Inflammatory macrophage treated with lipopolysaccharide for 1 hour (primary cell): ENCODE results near the gene ZNF827.

ENCODE experiments used
- DNase-seq, 2 donors: peaks; one replicate each; pipeline ENCODE4 v3.0.0-alpha.2; 2020 to 2022

Gene ZNF827

GRCh38 chr4:145938618-145939440 is at the start of gene ZNF827:
Gene ZNF827, minus strand, starts transcription at chr4:145938823. Its CDS starts 416 bp downstream, at chr4:145938407.
- DNase-seq = peak; percentile 15 to 31

- no peak for DNase-seq
Measured at GRCh38 chr4:145984563-145984962, 45.9 kb upstream of the ZNF827 start.

- DNase-seq = no peak
Measured at GRCh38 chr4:145982791-145983190, 44.2 kb upstream of the ZNF827 start.

- no peak for DNase-seq
Measured at GRCh38 chr4:145979160-145979559, 40.5 kb upstream of the ZNF827 start.

- DNase-seq = no peak
Measured at GRCh38 chr4:145976680-145977079, 38.1 kb upstream of the ZNF827 start.

GRCh38 chr4:145960012-145960411 is 21.4 kb upstream of the ZNF827 start:
- DNase-seq = no peak

GRCh38 chr4:145957302-145957701 is 18.7 kb upstream of the ZNF827 start:
- peak; percentile 49 to 64 for DNase-seq

- DNase-seq = peak in 1 of 2 donors; percentile 51
Measured at GRCh38 chr4:145956288-145956890, 17.8 kb upstream of the ZNF827 start.

- DNase-seq = no peak
Measured at GRCh38 chr4:145954924-145955339, 16.3 kb upstream of the ZNF827 start.

GRCh38 chr4:145951931-145952330 is 13.3 kb upstream of the ZNF827 start:
- no peak for DNase-seq

- DNase-seq = no peak
Measured at GRCh38 chr4:145945431-145946155, 7.0 kb upstream of the ZNF827 start.

- DNase-seq = no peak
Measured at GRCh38 chr4:145944886-145945285, 6.3 kb upstream of the ZNF827 start.

GRCh38 chr4:145939856-145940255 is 1.2 kb upstream of the ZNF827 start:
- DNase-seq = no peak

GRCh38 chr4:145939441-145939750 is 773 bp upstream of the ZNF827 start:
- DNase-seq = no peak

- DNase-seq = no peak
Measured at GRCh38 chr4:145937971-145938611, 532 bp downstream of the ZNF827 start.

- no peak for DNase-seq
Measured at GRCh38 chr4:145936997-145937901, 1.4 kb downstream of the ZNF827 start.

- DNase-seq = peak; percentile 45 to 50
Measured at GRCh38 chr4:145936142-145936996, 2.3 kb downstream of the ZNF827 start.

GRCh38 chr4:145935253-145936141 is 3.1 kb downstream of the ZNF827 start:
- no peak for DNase-seq

- no peak for DNase-seq
Measured at GRCh38 chr4:145934434-145935047, 4.1 kb downstream of the ZNF827 start.

- DNase-seq = no peak
Measured at GRCh38 chr4:145933134-145933533, 5.5 kb downstream of the ZNF827 start.
